ENCODE results near the gene KHK.

KHK gene

GRCh38 chr2:27080603-27080936 is 6.0 kb upstream of the KHK start:
- DNase-seq (ENCODE audit: low read depth in 4 of 4, low spot score in 1 of 4): no peak

DNA sequence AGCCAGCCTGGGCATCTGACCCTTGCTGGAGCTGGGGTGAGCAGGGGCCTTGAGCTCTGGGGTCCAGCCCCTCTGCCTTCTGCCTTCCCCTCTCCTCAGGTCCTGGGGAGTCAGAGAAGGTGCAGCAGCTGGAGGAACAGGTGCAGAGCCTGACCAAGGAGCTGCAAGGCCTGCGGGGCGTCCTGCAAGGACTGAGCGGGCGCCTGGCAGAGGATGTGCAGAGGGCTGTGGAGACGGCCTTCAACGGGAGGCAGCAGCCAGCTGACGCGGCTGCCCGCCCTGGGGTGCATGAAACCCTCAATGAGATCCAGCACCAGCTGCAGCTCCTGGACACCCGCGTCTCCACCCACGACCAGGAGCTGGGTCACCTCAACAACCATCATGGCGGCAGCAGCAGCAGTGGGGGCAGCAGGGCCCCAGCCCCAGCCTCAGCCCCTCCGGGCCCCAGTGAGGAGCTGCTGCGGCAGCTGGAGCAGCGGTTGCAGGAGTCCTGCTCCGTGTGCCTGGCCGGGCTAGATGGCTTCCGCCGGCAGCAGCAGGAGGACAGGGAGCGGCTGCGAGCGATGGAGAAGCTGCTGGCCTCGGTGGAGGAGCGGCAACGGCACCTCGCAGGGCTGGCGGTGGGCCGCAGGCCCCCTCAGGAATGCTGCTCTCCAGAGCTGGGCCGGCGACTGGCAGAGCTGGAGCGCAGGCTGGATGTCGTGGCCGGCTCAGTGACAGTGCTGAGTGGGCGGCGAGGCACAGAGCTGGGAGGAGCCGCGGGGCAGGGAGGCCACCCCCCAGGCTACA is 4.4 kb upstream of the KHK start:
- no peak for DNase-seq (ENCODE audit: low read depth in 4 of 4, low spot score in 1 of 4)

- DNase-seq (ENCODE audit: low read depth in 4 of 4, low spot score in 1 of 4): no peak
Measured at GRCh38 chr2:27082773-27083409, 3.7 kb upstream of the KHK start.

DNA sequence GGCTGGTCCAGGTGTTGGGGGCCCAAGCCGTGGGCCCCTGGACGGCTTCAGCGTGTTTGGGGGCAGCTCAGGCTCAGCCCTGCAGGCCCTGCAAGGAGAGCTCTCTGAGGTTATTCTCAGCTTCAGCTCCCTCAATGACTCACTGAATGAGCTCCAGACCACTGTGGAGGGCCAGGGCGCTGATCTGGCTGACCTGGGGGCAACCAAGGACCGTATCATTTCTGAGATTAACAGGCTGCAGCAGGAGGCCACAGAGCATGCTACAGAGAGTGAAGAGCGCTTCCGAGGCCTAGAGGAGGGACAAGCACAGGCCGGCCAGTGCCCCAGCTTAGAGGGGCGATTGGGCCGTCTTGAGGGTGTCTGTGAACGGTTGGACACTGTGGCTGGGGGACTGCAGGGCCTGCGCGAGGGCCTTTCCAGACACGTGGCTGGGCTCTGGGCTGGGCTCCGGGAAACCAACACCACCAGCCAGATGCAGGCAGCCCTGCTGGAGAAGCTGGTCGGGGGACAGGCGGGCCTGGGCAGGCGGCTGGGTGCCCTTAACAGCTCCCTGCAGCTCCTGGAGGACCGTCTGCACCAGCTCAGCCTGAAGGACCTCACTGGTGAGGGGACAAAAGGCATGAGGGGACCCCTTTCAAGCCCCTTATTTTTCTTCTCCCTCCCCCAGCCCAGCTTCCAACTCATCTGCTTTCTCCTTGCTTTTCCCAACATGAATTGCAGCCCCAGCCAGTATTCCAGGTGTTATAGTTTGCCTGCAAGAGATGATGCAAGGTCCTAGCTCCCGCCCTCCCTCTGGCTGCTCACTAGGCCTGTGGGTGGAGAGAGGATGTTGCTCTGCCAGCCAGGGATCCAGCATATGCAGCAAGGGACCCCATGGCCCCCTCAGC is 2.9 kb upstream of the KHK start:
- no peak for DNase-seq (ENCODE audit: low read depth in 4 of 4, low spot score in 1 of 4)

- DNase-seq (ENCODE audit: low read depth in 4 of 4, low spot score in 1 of 4): no peak
Measured at GRCh38 chr2:27084297-27085061, 2.1 kb upstream of the KHK start.

- DNase-seq (ENCODE audit: low read depth in 4 of 4, low spot score in 1 of 4): no peak
Measured at GRCh38 chr2:27085062-27085672, 1.4 kb upstream of the KHK start.

- peak in 2 of 4 experiments; percentile 28 for DNase-seq (ENCODE audit: low read depth in 4 of 4, low spot score in 1 of 4)
Measured at GRCh38 chr2:27085673-27086089, 891 bp upstream of the KHK start.

DNA sequence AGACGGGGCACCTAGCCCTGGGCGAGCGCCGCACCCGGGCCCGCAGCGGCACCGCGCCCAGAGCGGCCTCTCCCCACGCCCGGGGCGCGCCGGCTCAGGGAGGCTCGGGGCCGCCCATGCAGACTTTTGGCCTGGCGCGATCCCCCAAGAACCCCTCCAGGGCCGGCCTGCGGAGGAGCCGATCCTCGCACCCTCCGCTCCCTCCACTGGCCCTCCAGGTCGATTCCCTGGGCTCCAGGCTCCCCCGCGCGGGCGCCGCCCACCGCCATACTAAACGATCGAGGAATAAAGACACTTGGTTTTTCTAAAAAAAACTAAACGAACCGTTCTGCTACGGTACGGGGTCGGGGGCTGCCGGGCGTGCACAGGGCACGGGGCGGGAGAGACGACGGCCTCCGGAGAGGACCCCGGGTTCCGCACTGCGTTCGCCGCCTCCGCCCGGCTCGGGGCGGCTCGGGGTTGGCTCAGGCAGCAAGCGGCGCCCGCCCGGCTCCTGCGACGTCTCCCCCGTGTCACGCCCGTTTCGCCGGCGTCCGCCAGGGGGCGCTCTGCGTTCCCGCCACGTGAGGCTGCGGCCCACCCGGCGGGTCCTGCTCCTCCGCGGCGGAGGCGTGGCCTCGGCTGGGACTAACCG is 365 bp upstream of the KHK start:
- peak; percentile 91 to 98 (median 96) for DNase-seq (ENCODE audit: low read depth in 4 of 4, low spot score in 1 of 4)

- DNase-seq (ENCODE audit: low read depth in 4 of 4, low spot score in 1 of 4): no peak
Measured at GRCh38 chr2:27087823-27088410, 1.3 kb downstream of the KHK start.

GRCh38 chr2:27088634-27089033 is 2.1 kb downstream of the KHK start:
- DNase-seq (ENCODE audit: low read depth in 4 of 4, low spot score in 1 of 4): no peak

DNA sequence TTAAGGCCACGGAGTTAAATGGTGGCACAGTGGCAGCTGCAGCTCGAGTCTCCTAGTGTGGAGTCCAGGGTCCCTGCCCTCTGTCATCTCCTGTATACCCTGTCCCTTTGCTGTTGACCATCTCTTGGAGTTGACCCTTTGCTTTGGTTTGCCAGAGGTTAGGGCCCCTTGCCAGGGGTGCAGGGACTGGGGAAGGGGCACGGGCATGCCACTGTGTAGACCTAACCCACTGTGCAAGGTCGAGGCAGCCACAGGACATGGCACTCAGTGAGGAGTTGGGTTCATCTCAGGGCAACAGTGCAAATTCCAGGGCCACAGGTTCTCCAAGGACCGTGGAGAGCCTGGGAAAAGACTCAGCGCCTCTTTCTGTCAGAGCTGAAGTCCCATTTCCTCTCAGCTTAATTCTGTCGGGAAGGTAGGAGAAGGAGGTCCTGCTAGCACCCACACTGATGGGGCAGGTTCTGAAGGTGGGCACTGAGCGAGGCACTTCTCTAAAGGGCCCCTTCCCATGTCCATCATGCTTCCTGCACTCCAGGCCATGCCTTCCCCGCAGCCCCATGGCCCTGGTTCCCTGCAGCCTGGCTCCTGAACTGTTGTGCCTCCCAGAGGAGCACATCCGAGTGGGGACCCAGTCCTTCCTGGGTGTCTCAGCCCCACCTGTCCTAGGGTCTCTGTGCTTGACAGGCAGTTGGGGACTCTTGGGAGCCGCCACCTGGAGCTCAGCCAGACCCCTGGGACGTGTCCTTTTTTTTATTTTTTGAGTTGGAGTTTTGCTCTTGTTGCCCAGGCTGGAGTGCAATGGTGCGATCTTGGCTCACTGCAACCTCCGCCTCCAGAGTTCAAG is 2.8 kb downstream of the KHK start:
- DNase-seq (ENCODE audit: low read depth in 4 of 4, low spot score in 1 of 4): no peak

GRCh38 chr2:27091746-27092695 is 5.4 kb downstream of the KHK start:
- no peak for DNase-seq (ENCODE audit: low read depth in 4 of 4, low spot score in 1 of 4)

- no peak for DNase-seq (ENCODE audit: low read depth in 4 of 4, low spot score in 1 of 4)
Measured at GRCh38 chr2:27092696-27093429, 6.3 kb downstream of the KHK start.

GRCh38 chr2:27093430-27094352 is 7.1 kb downstream of the KHK start:
- DNase-seq (ENCODE audit: low read depth in 4 of 4, low spot score in 1 of 4): no peak

DNA sequence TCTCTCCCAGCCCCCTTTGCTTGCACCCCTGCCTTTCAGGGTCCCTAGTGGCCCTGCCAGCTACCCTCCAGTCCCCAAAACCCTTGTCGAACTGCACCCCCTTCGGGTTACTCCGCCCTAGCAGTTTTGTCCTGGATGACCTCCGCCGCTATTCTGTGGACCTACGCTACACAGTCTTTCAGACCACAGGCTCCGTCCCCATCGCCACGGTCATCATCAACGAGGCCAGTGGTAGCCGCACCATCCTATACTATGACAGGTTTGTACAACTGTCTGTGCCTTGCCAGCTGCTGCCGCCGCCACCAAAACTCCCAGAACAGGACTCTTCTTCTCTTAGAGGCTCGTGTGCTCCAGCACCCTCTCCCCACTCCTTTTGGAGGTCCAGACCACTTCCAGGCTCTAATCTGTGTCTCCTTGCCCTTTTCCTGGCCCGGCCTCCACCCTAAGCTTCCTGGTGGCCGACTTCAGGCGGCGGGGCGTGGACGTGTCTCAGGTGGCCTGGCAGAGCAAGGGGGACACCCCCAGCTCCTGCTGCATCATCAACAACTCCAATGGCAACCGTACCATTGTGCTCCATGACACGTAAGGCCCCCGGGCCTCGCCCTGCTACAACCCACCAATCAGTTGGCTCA is 7.9 kb downstream of the KHK start:
- DNase-seq (ENCODE audit: low read depth in 4 of 4, low spot score in 1 of 4): no peak

DNA sequence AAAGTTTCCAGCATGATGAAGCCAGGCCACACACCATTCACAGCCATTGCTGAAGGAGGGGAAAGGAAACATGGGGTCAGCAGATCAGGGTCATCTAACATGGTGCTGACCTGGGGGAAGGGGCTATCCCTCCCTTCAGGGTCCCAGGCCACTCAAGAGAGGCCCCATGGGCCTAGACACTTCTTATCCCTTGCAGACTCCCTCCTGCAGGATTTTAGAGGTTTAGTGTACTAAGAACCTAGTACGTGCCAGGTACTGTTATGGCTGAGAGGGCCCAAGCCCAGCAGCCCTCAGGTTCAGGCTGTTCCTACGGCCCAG is 8.8 kb downstream of the KHK start:
- DNase-seq (ENCODE audit: low read depth in 4 of 4, low spot score in 1 of 4): no peak

Measured in stimulated activated CD4-positive, alpha-beta T cell treated with anti-CD3 and anti-CD28 coated beads, Interleukin-1b, Interleukin-23, amount 100 ng/mL, for 24 hours (primary cell).